Left hindlimb (tissue), 1 donor: ENCODE measurements around the gene FGF3.

ENCODE experiments used
- DNase-seq: peaks from one replicate; pipeline ENCODE4 v3.0.0-alpha.2; 2018

The FGF3 gene

GRCh38 chr11:69843529-69843921 lies 24.3 kb upstream of the FGF3 start:
- DNase-seq = no peak

GRCh38 chr11:69842746-69843528 lies 23.7 kb upstream of the FGF3 start:
- DNase-seq = no peak

- DNase-seq = no peak
These were observed 22.9 kb upstream of the FGF3 start for GRCh38 chr11:69841859-69842698.

GRCh38 chr11:69841170-69841858 lies 22.1 kb upstream of the FGF3 start:
- no peak for DNase-seq

- DNase-seq = no peak
These were observed 21.4 kb upstream of the FGF3 start for GRCh38 chr11:69840371-69841169.

- no peak for DNase-seq
These were observed 20.3 kb upstream of the FGF3 start for GRCh38 chr11:69839516-69839915.

GRCh38 chr11:69837791-69838190 lies 18.6 kb upstream of the FGF3 start:
- no peak for DNase-seq

GRCh38 chr11:69836401-69836800 lies 17.2 kb upstream of the FGF3 start:
- no peak for DNase-seq

GRCh38 chr11:69834811-69835800 lies 15.9 kb upstream of the FGF3 start:
- no peak for DNase-seq

- no peak for DNase-seq
These were observed 15.0 kb upstream of the FGF3 start for GRCh38 chr11:69834251-69834650.

GRCh38 chr11:69832561-69833413 lies 13.6 kb upstream of the FGF3 start:
- no peak for DNase-seq

GRCh38 chr11:69831985-69832384 lies 12.8 kb upstream of the FGF3 start:
- DNase-seq = no peak

- no peak for DNase-seq
These were observed 10.9 kb upstream of the FGF3 start for GRCh38 chr11:69830086-69830485.

- no peak for DNase-seq
These were observed 9.7 kb upstream of the FGF3 start for GRCh38 chr11:69828971-69829344.

- DNase-seq = no peak
These were observed 9.2 kb upstream of the FGF3 start for GRCh38 chr11:69828276-69828970.

GRCh38 chr11:69826773-69827172 lies 7.6 kb upstream of the FGF3 start:
- no peak for DNase-seq

GRCh38 chr11:69825941-69826340 lies 6.7 kb upstream of the FGF3 start:
- no peak for DNase-seq

GRCh38 chr11:69825037-69825834 lies 6.0 kb upstream of the FGF3 start:
- DNase-seq = no peak
